PC-9 (cell line): Measurements from ENCODE around the gene PPP1R27. TPM values are rescaled to one million over a fixed set of nuclear protein-coding genes. Genes with fewer than 3 reads are reported as not detected.

Experiments used
- BruUV-seq: library from RNA; stranded (reverse); fragments of 400-500 nt; replicated peaks from 2 replicates; lab custom pipeline; 2021; lab: Mats Ljungman, UMichigan
- CTCF ChIA-PET: fragments of 300-600 bp; sonication (Branson Sonifier 250); formaldehyde crosslinking; loops from one replicate; lab custom pipeline; 2022; ENCODE audit warnings: antibody characterized with exemption; lab: Charles Lee
- POLR2A ChIA-PET: fragments of 300-600 bp; sonication (Branson Sonifier 250); formaldehyde crosslinking; loops from one replicate; lab custom pipeline; 2022; ENCODE audit warnings: antibody characterized with exemption; ENCODE audit not compliant: unreplicated experiment; lab: Charles Lee
- DNase-seq, 2 experiments: peaks; one replicate each; pipeline versions ENCODE4 v3.0.0 to v3.0.0-alpha.2; 2015 to 2022; ENCODE audit warnings: mixed read lengths in 1 of 2
- H2AFZ ChIP-seq: fragments of 200-600 bp; sonication (generic); 2 replicates; pipeline ENCODE4 v1.8.1; 2017; ENCODE audit warnings: antibody characterized with exemption
- H3F3A ChIP-seq: fragments of 200-600 bp; sonication (generic); 2 replicates; pipeline ENCODE4 v1.8.1; 2017; ENCODE audit warnings: antibody characterized with exemption, mild to moderate bottlenecking, low read depth; ENCODE audit not compliant: insufficient read depth
- H3K27ac ChIP-seq: fragments of 200-600 bp; sonication (generic); 2 replicates; pipeline ENCODE4 v1.6.1; 2016; ENCODE audit warnings: mixed run types
- H3K27me3 ChIP-seq: fragments of 200-600 bp; sonication (generic); 2 replicates; pipeline ENCODE4 v1.6.1; 2016; ENCODE audit warnings: low read depth, mixed run types; ENCODE audit not compliant: insufficient read depth
- H3K36me3 ChIP-seq: fragments of 200-600 bp; sonication (generic); 2 replicates; pipeline ENCODE4 v1.6.1; 2016; ENCODE audit warnings: low read depth, mixed run types
- H3K4me1 ChIP-seq: fragments of 200-600 bp; sonication (generic); replicated peaks from 2 replicates; pipeline ENCODE4 v1.6.1; 2016; ENCODE audit warnings: mixed run types; ENCODE audit not compliant: insufficient read depth
- H3K4me2 ChIP-seq: fragments of 200-600 bp; sonication (generic); 2 replicates; pipeline ENCODE4 v1.6.1; 2017; ENCODE audit warnings: mixed run types
- H3K4me3 ChIP-seq: fragments of 200-600 bp; sonication (generic); 2 replicates; pipeline ENCODE4 v1.6.1; 2016; ENCODE audit warnings: mixed run types
- H3K79me2 ChIP-seq: fragments of 200-600 bp; sonication (generic); 2 replicates; pipeline ENCODE4 v1.6.1; 2017; ENCODE audit warnings: low read depth, mixed run types
- H3K9me2 ChIP-seq: fragments of 200-600 bp; sonication (generic); 2 replicates; pipeline ENCODE4 v1.8.1; 2017; ENCODE audit warnings: mild to moderate bottlenecking; ENCODE audit not compliant: insufficient read depth
- H3K9me3 ChIP-seq: fragments of 200-600 bp; sonication (generic); 2 replicates; pipeline ENCODE4 v1.8.1; 2016; ENCODE audit warnings: low read depth; ENCODE audit not compliant: insufficient read depth
- H4K20me1 ChIP-seq: fragments of 200-600 bp; sonication (generic); 2 replicates; pipeline ENCODE4 v1.8.1; 2017; ENCODE audit not compliant: insufficient read depth
- EZH2 ChIP-seq: fragments of 200-600 bp; sonication (generic); IDR thresholded peaks from 2 replicates; pipeline ENCODE4 v1.8.0; 2017; ENCODE audit warnings: antibody characterized with exemption, low read depth
- intact Hi-C: fragments of 100-400 bp; cut with micrococcal nuclease; formaldehyde crosslinking; loops from one replicate; pipeline ENCODE4 v1.10.0; 2022; ENCODE audit not compliant: unreplicated experiment
- total RNA-seq: library from RNA; stranded (reverse); gene quantifications from 2 replicates; pipeline ENCODE4 v1.2.3, GENCODE V29; 2021
- TF ChIP-seq, protein P1 (sequence below): fragments of 200-600 bp; sonication (generic); conservative IDR thresholded peaks from 2 replicates; pipeline ENCODE4 v1.6.1; 2017; ENCODE audit warnings: mixed run types, antibody characterized with exemption, mild to moderate bottlenecking, moderate library complexity

Gene PPP1R27
- total RNA-seq, 1 experiment from 2014 or later: not detected

DNA sequence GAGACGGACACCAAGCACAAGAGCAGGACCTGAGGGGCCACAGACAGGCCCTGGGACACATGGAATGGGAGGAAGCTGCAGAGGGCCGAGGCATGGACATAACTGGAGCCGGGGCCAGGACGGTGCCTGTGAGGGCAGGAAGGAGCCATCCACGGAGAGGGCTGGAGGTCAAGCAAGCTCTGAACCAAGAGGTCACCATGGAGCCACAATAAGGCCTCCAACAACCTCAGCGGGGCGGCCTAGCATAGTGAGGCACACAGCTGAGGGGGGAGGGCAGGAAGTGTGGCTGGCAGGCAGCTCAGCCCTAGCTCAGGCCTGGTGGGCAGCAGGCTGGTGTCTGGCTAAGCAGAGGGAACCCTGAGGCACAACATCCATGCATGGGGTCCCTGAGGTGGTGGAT, 6.2 kb downstream of the PPP1R27 start:
- Histone ChIP-seq H3K36me3 (no peaks in the 10 kb centered on the region), H2AFZ (no peak overlapping the region), H3K79me2 (no peaks in the 10 kb centered on the region; the same call in 1 of the 2 replicates), H4K20me1 (no peaks in the 10 kb centered on the region), H3K27ac (no peak overlapping the region), H3K9me2 (no peaks in the 10 kb centered on the region), H3F3A (no peaks in the 10 kb centered on the region; the same call in 1 of the 2 replicates), H3K4me1 (no peaks in the 10 kb centered on the region), H3K4me3 (no peak overlapping the region), H3K9me3 (no peaks in the 10 kb centered on the region), H3K27me3 (no peaks in the 10 kb centered on the region), H3K4me2 (no peak overlapping the region)
- no peak for DNase-seq
- BruUV-seq: no TSS peak
- intact Hi-C loops: no loop called here
- ChIA-PET CTCF (no interaction called here), POLR2A (no interaction called here)
- TF ChIP-seq, protein P1, sequence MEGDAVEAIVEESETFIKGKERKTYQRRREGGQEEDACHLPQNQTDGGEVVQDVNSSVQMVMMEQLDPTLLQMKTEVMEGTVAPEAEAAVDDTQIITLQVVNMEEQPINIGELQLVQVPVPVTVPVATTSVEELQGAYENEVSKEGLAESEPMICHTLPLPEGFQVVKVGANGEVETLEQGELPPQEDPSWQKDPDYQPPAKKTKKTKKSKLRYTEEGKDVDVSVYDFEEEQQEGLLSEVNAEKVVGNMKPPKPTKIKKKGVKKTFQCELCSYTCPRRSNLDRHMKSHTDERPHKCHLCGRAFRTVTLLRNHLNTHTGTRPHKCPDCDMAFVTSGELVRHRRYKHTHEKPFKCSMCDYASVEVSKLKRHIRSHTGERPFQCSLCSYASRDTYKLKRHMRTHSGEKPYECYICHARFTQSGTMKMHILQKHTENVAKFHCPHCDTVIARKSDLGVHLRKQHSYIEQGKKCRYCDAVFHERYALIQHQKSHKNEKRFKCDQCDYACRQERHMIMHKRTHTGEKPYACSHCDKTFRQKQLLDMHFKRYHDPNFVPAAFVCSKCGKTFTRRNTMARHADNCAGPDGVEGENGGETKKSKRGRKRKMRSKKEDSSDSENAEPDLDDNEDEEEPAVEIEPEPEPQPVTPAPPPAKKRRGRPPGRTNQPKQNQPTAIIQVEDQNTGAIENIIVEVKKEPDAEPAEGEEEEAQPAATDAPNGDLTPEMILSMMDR: no peak
- no peak for TF ChIP-seq EZH2

DNA sequence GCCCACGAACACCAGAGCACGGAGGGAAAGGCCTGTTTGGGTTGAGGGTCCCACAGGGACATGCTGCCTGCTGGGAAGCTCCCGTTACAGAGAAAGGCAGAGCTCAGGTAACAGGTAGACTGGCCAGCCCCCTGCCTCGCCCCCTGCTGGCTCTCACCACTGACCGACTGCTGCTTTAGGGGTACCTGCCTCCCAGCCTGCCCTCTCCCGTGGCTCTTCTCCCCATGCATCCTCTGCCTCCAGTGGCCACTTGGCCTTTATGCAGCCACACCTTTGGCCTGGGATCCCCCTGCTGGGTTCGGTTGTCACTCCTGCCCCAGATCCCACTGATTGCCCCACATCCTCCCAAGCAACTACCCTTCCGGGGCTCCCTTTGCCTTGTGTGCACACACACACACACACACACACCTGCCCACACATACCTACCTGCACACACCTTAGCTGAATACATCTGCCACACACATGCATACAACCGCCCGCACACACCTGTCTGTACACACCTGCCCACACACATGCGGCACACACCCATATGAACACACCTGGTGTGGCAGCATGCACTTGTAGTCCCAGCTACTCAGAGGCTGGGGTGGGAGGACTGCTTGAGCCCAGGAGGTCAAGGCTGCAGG, 8.9 kb downstream of the PPP1R27 start:
- Histone ChIP-seq H3K79me2 (no peaks in the 10 kb centered on the region), H3K36me3 (no peaks in the 10 kb centered on the region), H3K9me2 (no peaks in the 10 kb centered on the region), H2AFZ (no peak overlapping the region), H3K4me2 (no peak overlapping the region), H3K9me3 (no peaks in the 10 kb centered on the region), H3K27ac (no peak overlapping the region), H3F3A (no peaks in the 10 kb centered on the region; the same call in 1 of the 2 replicates), H4K20me1 (no peaks in the 10 kb centered on the region), H3K4me3 (no peak overlapping the region), H3K27me3 (no peaks in the 10 kb centered on the region), H3K4me1 (no peaks in the 10 kb centered on the region)
- no TSS peak for BruUV-seq
- no peak for TF ChIP-seq EZH2
- TF ChIP-seq, protein P1: no peak
- POLR2A ChIA-PET: no interaction called here
- CTCF ChIA-PET: interaction anchor here (0.8 kb wide), 1 partner anchor 575 kb away, joined by 3 read pairs; no protein-coding TSS in a partner anchor
- intact Hi-C loops: no loop called here
- DNase-seq: no peak

DNA sequence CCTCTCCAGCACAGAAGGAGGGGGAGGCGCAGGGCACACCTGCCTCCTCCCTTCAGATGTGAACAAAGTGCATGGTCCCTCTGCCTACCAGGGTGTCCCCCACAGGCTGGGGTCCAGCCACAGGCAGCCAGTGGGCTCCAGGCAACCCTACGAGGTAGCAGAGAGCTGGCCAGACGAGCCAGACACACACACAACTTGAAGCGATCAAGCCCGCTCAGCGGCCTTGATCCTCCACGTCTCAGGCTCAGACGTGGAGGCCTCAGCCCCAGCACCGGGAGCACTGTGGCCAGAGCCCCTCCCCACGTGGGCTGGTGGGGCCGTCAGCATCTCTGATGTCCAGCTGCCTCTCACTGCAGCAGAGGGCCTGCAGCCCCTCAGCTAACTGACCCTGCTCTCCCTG, 10.3 kb downstream of the PPP1R27 start:
- Histone ChIP-seq H3K4me1 (no peaks in the 10 kb centered on the region), H3K27ac (no peak overlapping the region), H3K4me3 (no peak overlapping the region), H3K4me2 (no peak overlapping the region), H3F3A (no peaks in the 10 kb centered on the region; the same call in 1 of the 2 replicates), H3K27me3 (no peaks in the 10 kb centered on the region), H4K20me1 (no peaks in the 10 kb centered on the region), H3K9me2 (no peaks in the 10 kb centered on the region), H3K9me3 (no peaks in the 10 kb centered on the region), H3K79me2 (no peaks in the 10 kb centered on the region), H3K36me3 (no peaks in the 10 kb centered on the region), H2AFZ (no peak overlapping the region)
- ChIA-PET CTCF (no interaction called here), POLR2A (no interaction called here)
- TF ChIP-seq EZH2: no peak
- TF ChIP-seq, protein P1: no peak
- intact Hi-C loops: no loop called here
- DNase-seq: no peak
- no TSS peak for BruUV-seq
